GM12878 (cell line): ENCODE measurements around the gene GGA2. TPM values are rescaled to one million over a fixed set of nuclear protein-coding genes. Genes with fewer than 3 reads are reported as not detected.

ENCODE experiments used
- ATAC-seq: fragments of 200-7000 bp; cut with Tn5 transposase; 3 replicates; pipeline ENCODE4 v1.9.1; 2020; ENCODE audit warnings: mild to moderate bottlenecking, moderate library complexity
- BruUV-seq: library from RNA; stranded (reverse); fragments of 400-500 nt; replicated peaks from 2 replicates; lab custom pipeline; 2021; lab: Mats Ljungman, UMichigan
- CTCF ChIA-PET: fragments of 300-600 bp; sonication (Branson Sonifier 250); formaldehyde crosslinking; extraction: SDS; loops from one replicate; lab custom pipeline; 2021; ENCODE audit warnings: inconsistent platforms; lab: Yijun Ruan, JAX
- POLR2A ChIA-PET: fragments of 350-600 bp; formaldehyde crosslinking; extraction: SDS; loops from one replicate; lab custom pipeline; 2021; ENCODE audit warnings: inconsistent platforms; lab: Charles Lee
- RAD21 ChIA-PET: fragments of 300-600 bp; sonication (Branson Sonifier 250); formaldehyde crosslinking; loops from one replicate; lab custom pipeline; 2023; ENCODE audit warnings: antibody characterized with exemption; ENCODE audit not compliant: unreplicated experiment; lab: Charles Lee
- SMC1A ChIA-PET: fragments of 300-600 bp; sonication (Branson Sonifier 250); formaldehyde crosslinking; loops from one replicate; lab custom pipeline; 2023; ENCODE audit not compliant: unreplicated experiment, uncharacterized antibody; lab: Charles Lee
- DNase-seq: peaks from one replicate; pipeline ENCODE4 v3.0.0-alpha.2; 2011; ENCODE audit warnings: low read depth, low spot score
- FAIRE-seq: peaks from 3 replicates; lab custom pipeline; 2011; peaks lifted over from hg19 to GRCh38; lab: Jason Lieb, UNC
- H2AFZ ChIP-seq: 2 replicates; pipeline ENCODE4 v1.6.0; 2011; ENCODE audit warnings: low read depth, low read length, control low read depth; ENCODE audit not compliant: control insufficient read depth
- H3K27ac ChIP-seq: 2 replicates; pipeline ENCODE4 v1.5.1; 2011; ENCODE audit warnings: control low read depth; ENCODE audit not compliant: control insufficient read depth, insufficient read depth
- H3K27me3 ChIP-seq, 2 experiments: replicated peaks in 1 of 2; 2 replicates each; pipeline versions ENCODE4 v1.6.0 to v1.6.1; 2011; ENCODE audit warnings: low read length in 1 of 2; ENCODE audit not compliant: control insufficient read depth in 2 of 2, insufficient read depth in 2 of 2
- H3K36me3 ChIP-seq, 2 experiments: 2 replicates each; pipeline ENCODE4 v1.5.1; 2011; ENCODE audit warnings: low read length in 1 of 2; ENCODE audit not compliant: control insufficient read depth in 2 of 2, insufficient read depth in 2 of 2
- H3K4me1 ChIP-seq: 2 replicates; pipeline ENCODE4 v1.6.1; 2011; ENCODE audit warnings: mild to moderate bottlenecking, low read length, moderate library complexity, mixed read lengths; ENCODE audit not compliant: control insufficient read depth, insufficient read depth
- H3K4me2 ChIP-seq: 2 replicates; pipeline ENCODE4 v1.6.0; 2011; ENCODE audit warnings: control low read depth; ENCODE audit not compliant: control insufficient read depth, insufficient read depth
- H3K4me3 ChIP-seq: fragments of 200-600 bp; sonication (generic); 2 replicates; pipeline ENCODE4 v1.5.1; 2016
- H3K79me2 ChIP-seq: 2 replicates; pipeline ENCODE4 v1.6.0; 2011; ENCODE audit warnings: low read length; ENCODE audit not compliant: control insufficient read depth, insufficient read depth
- H3K9ac ChIP-seq: 2 replicates; pipeline ENCODE4 v1.8.0; 2011; ENCODE audit warnings: low read length, control low read depth, mixed read lengths; ENCODE audit not compliant: control insufficient read depth, insufficient read depth
- H3K9me3 ChIP-seq: replicated peaks from 3 replicates; pipeline ENCODE4 v1.5.1; 2011; ENCODE audit warnings: mild to moderate bottlenecking, low read length; ENCODE audit not compliant: control insufficient read depth, insufficient read depth
- H4K20me1 ChIP-seq: 2 replicates; pipeline ENCODE4 v1.6.0; 2011; ENCODE audit not compliant: control insufficient read depth, insufficient read depth
- IKZF1 ChIP-seq: fragments of 450-650 bp; conservative IDR thresholded peaks from 2 replicates; pipeline ENCODE4 v1.6.1; 2017; ENCODE audit warnings: antibody characterized with exemption, mild to moderate bottlenecking
- NFYB ChIP-seq: IDR thresholded peaks from 2 replicates; pipeline ENCODE4 v1.6.1; 2011; ENCODE audit warnings: low read depth, mild to moderate bottlenecking, low read length, improper control_type of control experiment, moderate library complexity; ENCODE audit not compliant: insufficient read depth
- SPI1 ChIP-seq: IDR thresholded peaks from 2 replicates; pipeline ENCODE4 v1.6.1; 2011; ENCODE audit warnings: low read depth, mild to moderate bottlenecking, low read length, moderate library complexity, borderline replicate concordance; ENCODE audit not compliant: insufficient read depth
- WGBS: methylation state at CpG from one replicate; pipeline ENCODE4 v1.1.6; 2016; ENCODE audit warnings: low lambda C conversion rate; ENCODE audit not compliant: insufficient replicate concordance, insufficient coverage; ENCODE audit errors: missing lambda C conversion rate; 5-methylcytosine and 5-hydroxymethylcytosine counted together
- in situ Hi-C: fragments of 300-500 bp; cut with MboI; formaldehyde crosslinking; loops from 9 replicates; pipeline ENCODE4 v1.14.3; 2018; ENCODE audit warnings: mixed read lengths
- intact Hi-C: fragments of 100-400 bp; cut with micrococcal nuclease; formaldehyde crosslinking; loops from one replicate; pipeline ENCODE4 v1.14.2; 2022; ENCODE audit not compliant: unreplicated experiment
- polyA plus RNA-seq, 11 experiments: library from polyadenylated mRNA; depleted of rRNA in 4 of 11; unstranded in 6 of 11; stranded (reverse) in 5 of 11; fragments of >200 nt; fragmentation: Nextera tagmentation in 4 of 11; fragmentation: Illumina TruSeq in 1 of 11; extraction: Ambion mirVana in 4 of 11; extraction: Trizol in 1 of 11; gene quantifications; 1 replicate in 1 of 11; 2 replicates in 10 of 11; pipeline versions ENCODE4 v1.2.1 to v1.2.3, GENCODE V29; 2011 to 2016; ENCODE audit warnings: inconsistent platforms in 2 of 11, missing spikeins in 2 of 11, low read depth in 1 of 11
- total RNA-seq, 4 experiments: library from RNA; depleted of rRNA in 3 of 4; stranded (reverse); fragments of >200 nt in 3 of 4; fragmentation: Illumina TruSeq in 1 of 4; extraction: Trizol in 1 of 4; gene quantifications; 2 replicates each; pipeline versions ENCODE4 v1.2.1 to v1.2.3, GENCODE V29; 2013 to 2021
- TF ChIP-seq, protein P1 (sequence below): IDR thresholded peaks from 2 replicates; pipeline ENCODE4 v1.6.1; 2011; ENCODE audit warnings: borderline replicate concordance, low read depth, mild to moderate bottlenecking, moderate library complexity, mixed read lengths, low read length; ENCODE audit not compliant: insufficient read depth; ENCODE audit errors: extremely low read length

Gene GGA2
- total and polyA plus RNA-seq, 10 of the 15 experiments (the other 5 are each of a cell fraction or from before 2014, with no cell fraction given), result 14.1 to 153 (median 86.6) TPM

DNA sequence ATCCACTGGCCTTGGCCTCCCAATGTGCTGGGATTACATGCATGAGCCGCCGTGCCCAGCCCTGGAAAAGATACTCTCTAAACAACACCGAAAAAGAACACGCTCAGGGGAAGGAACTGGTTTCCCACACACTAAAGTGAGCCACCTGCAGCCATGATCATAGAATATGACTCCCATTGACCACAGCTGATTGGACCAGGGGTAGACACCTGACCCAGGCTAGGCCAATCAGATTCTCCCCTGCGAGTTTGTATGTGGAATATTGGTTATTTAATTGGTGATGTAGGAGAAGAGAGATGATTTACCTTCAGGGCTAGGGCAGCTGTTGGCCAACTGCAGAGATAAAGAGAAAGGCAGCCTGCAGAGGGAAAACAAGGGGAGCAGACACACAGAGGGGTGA is 9.0 kb upstream of the GGA2 start:
- H2AFZ ChIP-seq, result no peak overlapping the region
- TF ChIP-seq, protein P1, sequence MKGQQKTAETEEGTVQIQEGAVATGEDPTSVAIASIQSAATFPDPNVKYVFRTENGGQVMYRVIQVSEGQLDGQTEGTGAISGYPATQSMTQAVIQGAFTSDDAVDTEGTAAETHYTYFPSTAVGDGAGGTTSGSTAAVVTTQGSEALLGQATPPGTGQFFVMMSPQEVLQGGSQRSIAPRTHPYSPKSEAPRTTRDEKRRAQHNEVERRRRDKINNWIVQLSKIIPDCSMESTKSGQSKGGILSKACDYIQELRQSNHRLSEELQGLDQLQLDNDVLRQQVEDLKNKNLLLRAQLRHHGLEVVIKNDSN, result peak; percentile 69
- no peak for TF ChIP-seq SPI1
- TF ChIP-seq IKZF1, result no peak
- TF ChIP-seq NFYB, result peak; percentile 77
- 99% methylated on average over 5 of the region's 5 CpGs for WGBS
- peaks cover 8 to 13% of the 10 kb centered on the region in 2 experiments for H3K36me3 ChIP-seq
- ATAC-seq (peak; percentile 52), DNase-seq (no peak), FAIRE-seq (no peak)
- no peaks in the 10 kb centered on the region for H3K79me2 ChIP-seq
- RAD21 ChIA-PET, result interaction anchor here (1.5 to 2.5 kb wide), 2 partner anchors 11 to 15 kb away, joined by 4 to 7 read pairs; no protein-coding TSS in a partner anchor
- peak overlapping the region; percentile 71 for H3K27ac ChIP-seq
- intact Hi-C loops (no loop called here), in situ Hi-C loops (no loop called here)
- SMC1A ChIA-PET, result interaction anchor here (1.8 to 6.8 kb wide), 2 partner anchors 13 to 17 kb away, joined by 4 to 48 read pairs; no protein-coding TSS in a partner anchor
- H3K4me1 ChIP-seq, result peaks cover 33% of the 10 kb centered on the region
- H3K4me3 ChIP-seq, result no peak overlapping the region
- POLR2A ChIA-PET, result interaction anchor here (1.2 kb wide), 1 partner anchor 10 kb away, joined by 4 read pairs; no protein-coding TSS in a partner anchor
- H3K9ac ChIP-seq, result no peak overlapping the region
- no TSS peak for BruUV-seq
- no peaks in the 10 kb centered on the region for H3K9me3 ChIP-seq
- no peaks in the 10 kb centered on the region for H3K27me3 ChIP-seq
- no peak overlapping the region for H3K4me2 ChIP-seq
- CTCF ChIA-PET, result interaction anchor here (0.6 to 1.4 kb wide), 2 partner anchors 10 to 11 kb away, joined by 3 read pairs; no protein-coding TSS in a partner anchor
- no peaks in the 10 kb centered on the region for H4K20me1 ChIP-seq
